ENCODE measurements around the gene PIP4K2B.
A peak's percentile ranks its signal among the peaks of the same experiment; 100 is the strongest.

PIP4K2B gene

GRCh38 chr17:38733982-38734973, 65.1 kb downstream of the PIP4K2B start:
- no peak for DNase-seq (ENCODE audit: low read depth)
- H3K4me3 ChIP-seq (ENCODE audit: control insufficient read depth, low read depth, low read length) = no peak overlapping the region
- TF ChIP-seq CTCF (IDR thresholded peaks at IDR 0.05; ENCODE audit: control insufficient read depth, insufficient read depth, low read depth, low read length, missing control alignments) = peak; percentile 14

GRCh38 chr17:38733282-38733981, 65.9 kb downstream of the PIP4K2B start:
- no peak for DNase-seq (ENCODE audit: low read depth)
- no peak overlapping the region for H3K4me3 ChIP-seq (ENCODE audit: control insufficient read depth, low read depth, low read length)
- TF ChIP-seq CTCF (IDR thresholded peaks at IDR 0.05; ENCODE audit: control insufficient read depth, insufficient read depth, low read depth, low read length, missing control alignments) = no peak

- no peak for DNase-seq (ENCODE audit: low read depth)
- no peak overlapping the region for H3K4me3 ChIP-seq (ENCODE audit: control insufficient read depth, low read depth, low read length)
- no peak for TF ChIP-seq CTCF (IDR thresholded peaks at IDR 0.05; ENCODE audit: control insufficient read depth, insufficient read depth, low read depth, low read length, missing control alignments)
These were observed 66.7 kb downstream of the PIP4K2B start for GRCh38 chr17:38732376-38733281.

- no peak for TF ChIP-seq CTCF (IDR thresholded peaks at IDR 0.05; ENCODE audit: control insufficient read depth, insufficient read depth, low read depth, low read length, missing control alignments)
- no peak for DNase-seq (ENCODE audit: low read depth)
- H3K4me3 ChIP-seq (ENCODE audit: control insufficient read depth, low read depth, low read length) = no peak overlapping the region; the same call in 1 of the 2 replicates
These were observed 67.6 kb downstream of the PIP4K2B start for GRCh38 chr17:38731526-38732294.

GRCh38 chr17:38730526-38731379, 68.6 kb downstream of the PIP4K2B start:
- peak overlapping the region; percentile 84 for H3K4me3 ChIP-seq (ENCODE audit: control insufficient read depth, low read depth, low read length)
- TF ChIP-seq CTCF (IDR thresholded peaks at IDR 0.05; ENCODE audit: control insufficient read depth, insufficient read depth, low read depth, low read length, missing control alignments) = no peak
- no peak for DNase-seq (ENCODE audit: low read depth)
